NCI-H128 (cell line): ENCODE measurements around the gene TAOK3.

Experiments used
- DNase-seq: peaks from one replicate; lab custom pipeline; 2025; ENCODE audit not compliant: unreplicated experiment; lab: John Stamatoyannopoulos, UW

Gene TAOK3

DNA sequence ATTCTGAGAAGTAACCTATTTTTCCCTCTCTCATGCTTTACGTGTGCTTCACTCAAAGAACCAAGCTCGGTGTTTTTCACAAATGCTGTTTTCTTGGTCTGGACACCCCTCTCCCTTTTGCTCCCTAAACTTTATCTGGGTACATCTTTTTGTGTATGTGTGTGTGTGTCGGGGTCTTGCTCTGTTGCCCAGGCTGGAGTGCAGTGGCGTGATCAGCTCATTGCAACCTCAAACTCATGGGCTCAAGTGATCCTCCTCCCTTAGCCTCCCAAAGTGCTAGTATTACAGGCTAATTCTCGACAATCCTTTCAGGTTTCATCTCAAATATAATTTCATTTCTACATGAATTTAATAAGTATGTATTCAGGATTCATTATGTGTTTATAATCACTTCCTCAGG, 153.6 kb downstream of the TAOK3 start:
- DNase-seq = no peak

DNA sequence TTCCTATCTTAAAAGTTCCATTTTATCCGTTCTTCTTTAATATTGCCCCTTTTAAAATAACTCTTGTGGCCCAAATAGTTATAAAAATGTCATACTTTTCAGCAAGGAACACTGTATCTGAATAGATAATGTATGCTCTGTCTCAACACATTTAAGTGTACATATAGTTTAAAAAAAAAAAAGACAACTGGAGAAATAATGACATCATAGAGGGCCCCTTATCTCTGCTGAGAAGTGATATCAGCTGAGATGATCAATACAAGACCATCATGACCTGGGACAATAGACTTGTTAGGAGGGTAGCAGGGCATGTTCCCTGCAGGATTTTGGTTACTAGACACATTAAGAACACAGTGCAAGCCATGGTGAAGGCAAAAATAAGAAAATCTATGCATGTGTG, 159.3 kb downstream of the TAOK3 start:
- no peak for DNase-seq

DNA sequence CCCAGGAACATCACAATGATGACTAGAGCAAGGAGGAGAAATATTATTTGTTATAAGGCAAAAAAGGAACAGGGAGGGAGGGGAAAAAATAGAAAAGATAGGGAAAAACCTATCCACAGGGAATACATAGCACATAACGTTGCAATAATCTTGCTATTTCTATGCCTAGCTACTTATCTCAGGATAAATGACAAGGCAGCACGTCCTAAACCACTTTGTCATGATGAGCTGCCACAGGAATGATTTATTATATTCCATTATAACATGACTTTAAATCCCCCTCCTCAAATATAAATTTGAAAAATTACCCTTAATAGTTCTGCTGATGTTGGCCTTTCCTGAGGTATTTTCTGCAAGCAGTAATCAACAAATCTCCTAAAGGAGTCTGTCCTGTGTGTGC, 160.1 kb downstream of the TAOK3 start:
- no peak for DNase-seq

DNA sequence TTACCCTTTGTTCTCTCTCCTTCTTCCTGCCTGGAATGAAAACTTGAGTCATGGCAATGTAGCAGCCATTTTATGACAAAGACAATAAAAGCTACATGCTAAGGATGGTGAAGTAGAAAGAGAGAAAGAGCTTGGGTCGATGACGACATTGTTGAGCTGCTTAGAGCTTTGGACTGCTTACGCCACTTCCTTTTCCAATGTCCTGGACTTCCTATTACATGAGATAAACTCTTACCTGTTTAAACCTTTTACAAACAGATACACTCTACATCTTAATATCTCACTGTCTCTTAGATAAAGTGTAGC, 166.6 kb downstream of the TAOK3 start:
- no peak for DNase-seq

DNA sequence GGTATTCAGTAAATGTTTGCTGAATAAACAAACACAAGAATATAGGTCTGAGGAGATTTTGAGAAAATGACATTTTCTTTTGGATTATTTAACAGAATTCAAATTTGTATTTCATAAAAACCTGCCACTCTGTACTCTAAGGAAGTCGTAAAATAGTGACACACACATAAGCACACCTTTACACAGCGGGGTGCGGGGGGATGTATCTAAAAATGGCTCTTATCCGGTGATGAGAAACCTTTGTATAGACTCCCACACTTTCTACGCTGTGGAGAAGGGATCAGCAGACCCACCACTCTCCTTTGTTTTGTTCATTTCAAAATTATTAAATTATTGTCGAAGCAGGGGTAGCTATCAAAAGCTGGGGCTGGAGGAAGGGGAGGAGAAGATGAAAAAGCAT, 178.7 kb downstream of the TAOK3 start:
- DNase-seq = no peak

DNA sequence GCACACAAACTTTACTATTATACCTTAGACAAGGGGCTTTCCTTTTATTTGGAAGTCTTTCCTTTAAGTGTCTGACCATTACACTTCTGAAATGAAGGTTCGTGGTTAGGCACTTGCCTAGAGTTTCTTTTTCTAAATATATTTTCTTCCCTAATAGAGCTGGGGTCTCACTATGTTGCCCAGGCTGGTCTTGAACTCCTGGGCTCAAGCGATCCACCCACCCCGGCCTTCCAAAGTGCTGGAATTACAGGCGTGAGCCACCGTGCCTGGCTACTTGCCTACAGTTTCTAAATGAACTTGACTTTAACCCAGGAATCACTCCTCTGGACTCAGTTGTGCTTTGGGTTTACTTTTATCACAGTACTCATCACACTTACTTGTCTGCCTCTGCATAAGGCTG, 179.2 kb downstream of the TAOK3 start:
- no peak for DNase-seq

DNA sequence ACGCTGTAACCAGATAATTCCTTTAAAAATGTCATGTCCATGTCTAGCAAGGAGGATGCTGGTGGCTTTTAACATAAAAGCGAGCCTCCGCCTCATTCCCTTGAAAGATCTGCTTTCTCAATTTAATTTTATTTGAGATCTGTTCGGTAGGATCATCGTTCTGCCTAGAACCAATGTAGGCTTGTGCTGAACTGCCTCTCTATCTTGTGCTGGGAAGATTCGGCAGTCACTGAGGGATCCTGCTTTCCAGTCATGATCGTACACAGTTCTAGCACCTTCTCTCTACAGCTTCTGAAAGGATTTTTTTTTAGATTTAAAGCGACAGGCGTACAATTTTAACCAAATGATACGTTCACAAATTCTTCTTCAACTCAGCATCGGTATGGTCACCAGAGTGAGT, 182.4 kb downstream of the TAOK3 start:
- DNase-seq = no peak

DNA sequence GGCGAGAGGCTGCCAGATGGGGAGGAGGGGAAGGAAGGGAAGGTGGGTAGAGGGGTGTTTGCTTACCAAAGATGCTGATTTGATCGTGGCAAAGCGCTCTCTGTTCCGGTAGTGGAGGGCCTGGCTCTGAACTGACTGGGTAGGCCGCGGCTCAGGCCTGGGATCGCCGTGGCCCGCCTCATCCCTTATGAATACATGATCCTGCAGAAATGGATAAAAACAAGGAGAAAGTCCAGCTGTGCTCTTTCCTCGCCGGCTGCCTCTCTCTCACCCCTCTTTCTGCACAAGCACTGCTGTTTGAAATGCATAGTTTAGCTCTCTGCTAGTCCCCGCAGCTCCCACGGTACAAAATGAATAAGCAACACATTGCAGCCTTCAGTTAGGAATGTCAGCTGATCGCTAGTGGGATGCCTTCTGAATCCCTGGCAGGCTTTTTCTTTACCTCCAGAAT, 182.9 kb downstream of the TAOK3 start:
- peak; percentile 23 for DNase-seq

DNA sequence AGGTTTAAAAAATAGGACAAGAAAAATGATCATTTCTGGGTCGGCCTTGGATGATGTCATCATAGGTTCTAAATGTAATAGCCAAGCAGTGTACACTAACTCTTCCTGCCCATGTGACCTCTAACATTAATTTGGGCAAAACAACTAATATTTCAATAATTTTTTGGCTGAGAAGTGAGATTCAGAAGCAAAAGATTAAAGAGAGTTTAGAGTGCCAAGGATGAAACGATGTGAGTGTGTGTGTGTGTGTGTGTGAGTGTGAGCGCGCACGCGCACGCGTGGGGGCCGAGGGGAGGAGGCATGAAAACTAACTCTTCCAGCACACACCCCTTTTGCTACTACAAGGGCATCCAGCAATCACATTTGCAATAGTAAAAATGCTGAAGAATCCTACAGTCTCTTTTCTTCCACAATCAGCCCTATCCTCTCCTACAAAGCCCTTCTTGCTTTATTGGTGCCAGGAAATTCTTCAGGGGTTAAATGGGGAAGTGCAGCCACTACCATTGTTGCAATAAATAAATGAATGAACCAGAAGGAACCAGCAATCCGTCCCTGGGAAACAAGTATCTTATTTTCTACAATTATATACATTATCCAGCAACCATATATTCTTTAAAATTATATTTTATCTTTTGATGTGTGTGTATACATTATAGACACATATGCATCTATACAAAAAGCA, 183.9 kb downstream of the TAOK3 start:
- DNase-seq = no peak

DNA sequence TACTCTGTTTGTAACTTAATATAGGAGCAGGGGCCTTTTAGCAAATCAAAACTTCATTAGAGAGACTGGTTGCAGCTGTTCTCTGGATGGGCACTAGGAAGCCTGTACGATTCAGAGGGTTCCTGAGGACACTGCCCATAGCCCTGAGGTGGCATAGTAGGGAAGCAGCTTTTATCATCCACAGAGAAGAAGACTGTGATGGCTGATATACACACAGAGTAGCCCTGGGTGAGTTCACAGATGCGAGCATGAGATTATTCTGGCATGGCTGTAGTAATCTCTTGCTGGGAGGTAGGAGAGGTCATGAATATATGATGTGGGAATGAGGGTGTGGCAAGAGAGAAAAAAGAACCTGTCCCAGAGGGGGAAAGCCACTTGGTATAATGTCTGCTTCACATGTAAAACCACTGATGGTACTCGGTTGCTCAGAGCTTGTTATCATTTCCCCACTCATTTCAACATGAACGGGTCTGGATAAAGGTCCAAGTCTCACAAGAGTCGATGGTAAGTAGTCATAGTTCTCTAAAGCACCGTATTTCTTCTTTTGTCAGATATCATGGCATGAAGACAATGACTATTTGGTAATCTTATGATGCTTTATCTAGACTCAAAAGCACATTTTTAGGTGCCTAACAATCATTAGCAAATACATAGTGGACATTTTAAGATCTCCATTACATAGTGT, 184.8 kb downstream of the TAOK3 start:
- DNase-seq = no peak

DNA sequence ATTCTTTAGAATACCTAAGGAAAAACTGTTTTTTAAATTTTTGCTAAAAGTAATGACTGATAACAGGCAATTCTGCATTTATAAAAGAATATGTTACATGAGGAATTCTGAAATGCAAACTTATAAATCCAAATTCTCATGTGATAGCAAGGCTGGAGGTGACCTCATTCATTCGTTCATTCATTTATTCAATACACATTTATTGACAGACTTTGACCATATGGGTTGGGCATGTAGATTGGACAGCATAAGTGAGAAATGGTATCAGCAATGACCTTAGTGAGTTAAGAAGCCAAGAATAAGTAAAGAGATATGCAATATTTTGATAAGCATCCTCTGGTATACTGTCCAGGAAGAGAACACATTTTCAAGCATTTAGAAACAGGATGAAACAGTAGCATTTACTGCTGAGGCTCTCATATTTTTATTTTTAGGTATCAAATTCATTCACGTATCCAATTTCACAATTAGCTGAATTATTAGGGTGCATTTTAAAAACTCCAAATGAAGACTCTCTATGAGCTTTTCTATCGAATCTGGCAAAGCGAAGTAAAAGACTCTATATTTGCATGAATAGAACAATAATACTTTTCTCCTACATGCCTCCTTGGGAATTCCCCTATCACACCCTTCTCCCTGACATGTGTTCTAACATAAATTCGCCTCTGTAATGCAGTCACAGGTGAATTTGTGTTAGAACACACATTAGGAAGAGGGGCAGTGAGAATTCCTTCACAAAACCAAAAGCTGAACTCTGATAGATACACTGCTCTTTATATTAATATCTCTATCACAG, 186.9 kb downstream of the TAOK3 start:
- DNase-seq = no peak

DNA sequence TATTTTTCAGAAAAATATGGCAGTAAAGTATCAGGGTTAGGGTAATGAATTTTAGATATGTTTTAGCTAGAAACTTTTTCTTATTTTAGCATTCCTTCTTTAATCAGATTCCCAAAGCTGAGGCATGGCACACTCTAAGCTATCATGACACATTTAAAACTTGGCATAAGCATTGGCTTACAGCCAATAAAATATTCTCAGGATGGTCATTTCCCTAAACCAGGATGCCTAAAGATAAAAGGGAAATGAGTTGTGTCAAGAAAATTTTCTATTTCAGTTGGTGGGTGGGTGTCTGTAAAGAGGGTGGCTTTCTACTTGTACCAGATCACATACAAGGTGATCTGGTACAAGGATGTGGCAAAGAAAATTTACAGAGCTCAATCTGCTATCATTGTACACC, 189.0 kb downstream of the TAOK3 start:
- no peak for DNase-seq

DNA sequence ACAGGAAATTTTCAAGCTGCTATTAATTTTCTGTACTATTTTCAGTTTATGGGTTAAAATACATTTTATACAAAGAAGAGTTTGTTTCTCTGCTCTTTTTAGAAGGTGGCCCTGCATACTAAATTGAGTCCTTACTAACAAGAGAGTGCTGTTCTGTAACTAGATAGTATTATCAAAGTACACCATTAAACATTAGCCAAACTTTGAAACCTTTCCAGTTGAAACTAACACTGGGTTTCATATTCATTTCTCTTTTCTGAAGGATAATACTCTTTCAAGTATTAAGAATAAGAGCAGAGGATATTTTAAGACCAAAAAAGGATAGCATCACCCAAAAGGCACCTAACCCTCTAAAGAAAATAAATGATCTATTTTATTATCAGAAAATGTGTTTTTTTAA, 189.6 kb downstream of the TAOK3 start:
- no peak for DNase-seq

DNA sequence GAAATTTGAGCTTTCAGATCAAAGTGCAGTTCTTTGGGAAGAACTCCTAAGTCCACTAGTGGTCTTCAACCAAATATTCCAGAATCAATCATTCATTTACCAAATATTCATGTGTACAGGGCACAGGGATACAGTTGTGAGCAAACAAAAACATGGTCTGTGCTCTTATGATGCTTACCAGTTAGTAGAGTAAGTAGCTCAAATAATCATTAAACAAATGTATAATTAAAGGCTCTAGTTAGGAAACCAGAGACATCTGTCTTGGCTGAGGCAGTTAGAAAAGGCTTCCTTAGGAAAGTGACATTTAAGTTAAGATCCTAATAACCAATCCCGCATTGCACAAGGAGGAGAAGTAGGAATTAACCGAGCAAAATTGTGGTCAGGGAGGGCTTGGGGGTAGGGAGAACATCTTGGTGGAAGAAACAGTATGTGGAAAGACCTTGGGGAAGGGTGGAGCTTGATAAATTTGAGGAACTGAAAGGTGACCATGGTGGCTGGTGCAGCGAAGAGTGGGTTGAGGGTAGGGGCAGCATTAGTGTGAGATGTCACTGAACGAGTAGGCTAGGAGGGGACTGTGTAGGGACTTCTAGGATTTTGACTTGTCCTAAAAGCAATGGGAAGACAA, 196.8 kb downstream of the TAOK3 start:
- no peak for DNase-seq

DNA sequence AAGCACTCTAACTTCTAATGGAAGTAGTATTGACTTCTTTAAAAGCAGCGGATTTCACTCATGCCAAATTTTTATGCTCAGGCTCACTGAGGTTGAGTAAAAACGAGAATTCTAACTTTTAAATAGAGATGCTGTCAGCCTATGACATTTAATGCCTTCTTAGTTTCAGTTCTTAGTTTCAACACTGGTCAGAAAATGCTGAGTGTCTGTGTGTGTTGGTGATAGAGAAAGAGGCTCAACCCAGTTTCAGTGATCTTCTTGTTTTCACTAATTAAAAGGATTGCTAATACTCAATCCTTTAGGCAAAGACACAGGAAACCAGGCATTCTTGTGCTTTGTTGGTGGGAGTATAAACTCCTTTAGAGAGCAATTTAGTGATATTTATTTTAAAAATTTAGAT, 205.8 kb downstream of the TAOK3 start:
- no peak for DNase-seq

DNA sequence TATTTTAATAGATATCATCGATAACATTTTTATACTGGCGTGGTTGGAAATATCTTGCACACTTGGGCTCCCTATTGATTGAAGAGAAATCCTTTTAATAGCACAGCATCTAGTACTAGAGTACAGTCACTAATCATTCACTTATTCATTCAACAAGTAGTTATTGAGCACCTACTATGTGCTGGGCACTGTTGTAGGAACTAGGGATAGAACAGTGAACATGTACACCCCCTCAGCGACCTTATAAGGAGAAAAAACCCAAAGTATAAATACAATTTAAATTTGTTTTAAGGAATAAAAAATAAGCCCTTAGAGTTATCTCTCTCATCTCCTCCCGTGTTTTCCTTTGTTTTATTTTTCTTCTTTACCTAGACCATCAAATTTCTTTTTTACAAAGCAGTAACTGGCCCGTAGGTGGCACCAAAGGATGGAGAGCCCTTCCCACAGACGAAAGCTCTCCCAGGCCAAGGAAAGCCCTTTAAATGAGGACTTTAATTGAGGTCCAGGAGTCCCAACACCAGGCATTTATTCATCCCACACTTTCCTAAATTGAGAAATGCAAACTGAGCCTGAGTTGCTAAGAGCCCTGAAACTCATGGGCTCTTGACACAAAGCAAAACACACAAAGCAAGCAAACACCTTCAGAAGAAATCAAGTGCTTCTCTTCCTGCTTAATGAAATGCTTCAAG, 207.8 kb downstream of the TAOK3 start:
- DNase-seq = no peak

DNA sequence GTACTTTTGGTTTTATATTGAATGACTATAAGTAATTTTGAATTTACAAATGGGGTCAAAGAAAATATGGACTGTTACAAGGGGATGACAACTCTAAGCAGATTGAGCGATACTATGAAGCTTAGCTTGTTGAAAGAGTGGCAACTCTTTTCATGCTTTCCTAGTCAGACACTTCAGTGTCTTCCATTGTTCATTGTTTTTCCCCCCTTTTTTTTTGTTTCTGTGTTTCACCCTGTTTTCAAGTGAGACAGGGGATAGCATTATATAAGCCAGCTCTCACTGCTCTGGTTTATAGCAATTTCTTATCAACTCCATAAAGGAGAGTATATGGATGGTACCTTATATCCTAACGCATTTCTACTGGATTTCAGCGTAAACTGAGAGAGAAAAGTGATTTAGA, 212.2 kb downstream of the TAOK3 start:
- no peak for DNase-seq

DNA sequence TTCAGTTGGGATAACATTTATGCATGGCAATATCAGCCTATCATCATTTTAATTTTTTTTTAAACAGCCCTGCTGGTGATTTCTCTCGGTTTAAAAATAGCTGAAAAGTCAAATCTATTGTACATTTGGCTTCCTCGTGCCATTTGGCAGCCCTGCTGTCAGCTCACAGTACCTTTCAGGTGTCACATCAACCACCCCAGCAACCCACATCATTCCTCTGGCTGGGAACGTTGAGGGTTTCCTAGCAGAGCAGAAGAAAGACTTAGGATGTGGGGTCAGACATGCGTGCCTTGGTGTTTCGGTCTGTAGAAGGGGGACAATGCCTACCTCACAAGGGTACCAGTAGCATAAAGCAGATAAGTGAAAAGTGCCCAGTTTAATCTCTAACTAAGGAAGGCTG, 221.0 kb downstream of the TAOK3 start:
- no peak for DNase-seq

DNA sequence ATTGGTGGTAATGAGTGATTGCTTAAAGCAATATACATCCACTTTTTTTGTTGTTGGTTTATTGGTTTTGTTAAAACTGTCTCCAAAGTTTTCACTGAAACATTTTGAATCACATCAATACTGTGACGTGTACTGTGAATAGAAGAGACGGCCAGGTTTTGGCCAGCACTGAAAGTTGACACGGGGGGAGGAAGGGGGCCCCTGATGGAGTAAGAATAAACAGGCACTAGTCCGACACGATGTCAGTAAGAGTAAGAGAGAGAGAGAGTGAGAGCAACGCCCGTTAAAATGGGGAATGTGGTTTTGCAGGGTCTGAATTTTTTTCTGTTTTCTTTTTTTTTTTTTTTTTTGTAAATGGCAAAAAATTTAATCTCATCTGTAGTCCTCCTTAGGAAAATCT, 222.1 kb downstream of the TAOK3 start:
- no peak for DNase-seq

DNA sequence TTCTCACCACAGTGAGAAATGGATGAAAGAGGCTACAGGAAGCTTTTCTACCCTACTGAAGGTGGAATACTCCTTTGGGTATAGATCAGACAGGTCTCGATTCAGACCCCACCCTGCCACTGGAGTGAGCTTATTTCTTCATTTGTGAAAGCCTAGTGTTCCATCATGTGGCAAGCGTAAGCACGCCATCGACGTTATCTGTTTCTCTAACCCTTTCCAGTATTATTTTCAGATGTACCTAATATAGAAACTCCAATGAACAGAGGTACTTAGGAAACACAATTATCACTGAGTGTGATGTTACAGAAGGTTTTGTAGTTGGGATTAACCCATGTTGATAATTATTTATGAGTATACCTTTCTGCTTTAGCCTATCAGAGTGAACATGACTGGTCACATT, 224.4 kb downstream of the TAOK3 start:
- DNase-seq = no peak

DNA sequence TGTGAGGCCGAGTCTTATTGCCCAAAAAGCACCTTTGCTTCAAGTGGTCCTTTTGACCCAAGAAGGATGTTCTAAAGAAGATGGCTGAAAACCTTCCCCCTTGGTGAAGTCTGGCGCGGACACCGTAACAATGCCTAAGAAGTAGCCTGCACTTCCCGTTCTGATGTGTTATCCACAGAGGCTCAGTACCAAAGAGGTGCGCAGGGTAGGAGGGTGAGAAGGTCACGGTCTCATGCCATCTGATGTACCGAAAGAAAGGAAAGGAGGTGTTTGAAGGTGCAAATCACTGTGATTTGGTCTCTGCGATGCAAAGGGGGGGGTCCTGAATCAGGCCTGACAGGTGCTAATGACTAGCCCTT, 226.9 kb downstream of the TAOK3 start:
- no peak for DNase-seq
